NCI-H1436 treated with DMSO at 0.1 percent for 48 hours (cell line): ENCODE measurements around the gene CDYL2.
"Not testable (repeated sequence)": the region's sequence is repeated elsewhere in the genome, so short reads cannot be mapped to it uniquely, and the experiment has no call there.

Experiments
- DNase-seq: peaks from one replicate; lab custom pipeline; 2025; lab: John Stamatoyannopoulos, UW

CDYL2 gene

GRCh38 chr16:80743772-80744171, 60.6 kb downstream of the CDYL2 start:
- DNase-seq: no peak

DNA sequence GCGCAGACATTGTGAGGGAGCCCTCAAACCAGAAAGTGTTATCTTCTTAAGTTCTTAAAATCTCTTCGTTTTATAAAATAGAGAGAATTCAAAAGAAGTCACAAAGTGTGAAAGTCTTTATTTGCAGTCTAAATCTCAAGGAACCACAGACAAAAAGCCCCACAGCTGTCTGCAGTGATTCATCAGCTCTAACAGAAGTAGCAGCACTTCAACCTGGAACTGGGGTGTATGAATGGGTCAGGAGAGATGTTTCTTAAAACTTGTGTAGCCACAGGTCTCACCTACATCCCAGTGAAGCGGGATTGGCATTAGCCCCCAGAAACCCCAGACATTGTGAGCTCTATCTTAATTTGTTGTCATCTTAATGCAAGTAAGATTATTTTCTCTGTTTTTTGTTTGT, 61.1 kb downstream of the CDYL2 start:
- no peak for DNase-seq

- DNase-seq: no peak
Measured at GRCh38 chr16:80742331-80742730, 62.1 kb downstream of the CDYL2 start.

DNA sequence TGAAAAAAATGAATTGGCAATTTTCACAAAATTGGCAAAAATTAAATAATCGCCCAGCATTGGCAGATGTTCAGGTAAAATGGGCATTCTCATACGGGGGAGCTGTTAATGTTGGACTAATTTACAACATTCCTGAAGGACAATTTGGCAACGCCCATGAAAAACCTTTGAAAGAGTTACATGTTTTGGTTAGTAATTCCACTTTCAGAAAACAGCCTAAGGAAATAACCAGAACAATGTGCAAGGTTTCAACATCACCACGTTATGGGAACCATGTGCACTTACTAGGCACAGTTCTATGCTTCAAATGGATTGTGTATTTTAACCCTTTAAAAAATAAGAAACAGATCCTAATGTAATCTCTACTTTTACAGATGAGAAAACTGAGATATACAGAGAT, 62.7 kb downstream of the CDYL2 start:
- DNase-seq: no peak

- no peak for DNase-seq
Measured at GRCh38 chr16:80739523-80739922, 64.9 kb downstream of the CDYL2 start.

DNA sequence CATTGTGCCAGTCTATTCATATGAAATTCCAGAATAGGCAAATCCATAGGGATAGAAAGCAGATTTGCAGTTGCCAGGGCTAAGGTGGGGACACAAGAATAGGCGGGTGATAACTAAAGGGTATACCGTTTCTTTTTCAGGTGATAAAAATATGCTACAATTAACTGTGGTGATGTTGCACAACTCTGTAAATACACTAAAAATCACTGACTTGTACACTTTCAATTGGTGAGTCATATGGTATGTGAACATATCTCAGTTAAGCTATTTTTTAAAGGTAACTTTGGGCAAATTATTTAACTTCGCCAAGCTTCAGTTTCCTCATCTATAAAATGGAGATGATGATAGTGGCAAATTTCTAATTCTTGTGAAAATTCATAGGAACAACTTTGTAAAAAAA, 65.9 kb downstream of the CDYL2 start:
- no peak for DNase-seq

GRCh38 chr16:80735846-80736245, 68.6 kb downstream of the CDYL2 start:
- DNase-seq: no peak

- DNase-seq: no peak
Measured at GRCh38 chr16:80733407-80733806, 71.0 kb downstream of the CDYL2 start.

DNA sequence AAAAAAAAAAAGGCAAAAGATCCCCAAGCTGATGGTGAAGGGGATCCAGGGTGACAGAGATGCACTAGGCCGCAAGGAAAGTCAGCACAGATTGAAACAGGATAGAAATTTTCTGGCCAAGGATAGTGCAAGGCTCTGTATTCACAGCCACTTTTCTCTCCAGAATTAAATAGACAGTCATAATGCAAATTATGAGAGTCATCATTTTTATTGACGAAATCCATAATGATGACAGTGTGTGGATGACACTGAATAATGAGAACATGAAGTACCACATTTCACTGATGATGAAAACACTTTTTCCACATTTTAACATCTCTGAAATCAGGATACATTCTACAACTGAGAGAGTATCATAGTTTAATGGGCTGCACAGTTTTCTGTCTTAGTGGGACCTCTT, 72.5 kb downstream of the CDYL2 start:
- DNase-seq: no peak

DNA sequence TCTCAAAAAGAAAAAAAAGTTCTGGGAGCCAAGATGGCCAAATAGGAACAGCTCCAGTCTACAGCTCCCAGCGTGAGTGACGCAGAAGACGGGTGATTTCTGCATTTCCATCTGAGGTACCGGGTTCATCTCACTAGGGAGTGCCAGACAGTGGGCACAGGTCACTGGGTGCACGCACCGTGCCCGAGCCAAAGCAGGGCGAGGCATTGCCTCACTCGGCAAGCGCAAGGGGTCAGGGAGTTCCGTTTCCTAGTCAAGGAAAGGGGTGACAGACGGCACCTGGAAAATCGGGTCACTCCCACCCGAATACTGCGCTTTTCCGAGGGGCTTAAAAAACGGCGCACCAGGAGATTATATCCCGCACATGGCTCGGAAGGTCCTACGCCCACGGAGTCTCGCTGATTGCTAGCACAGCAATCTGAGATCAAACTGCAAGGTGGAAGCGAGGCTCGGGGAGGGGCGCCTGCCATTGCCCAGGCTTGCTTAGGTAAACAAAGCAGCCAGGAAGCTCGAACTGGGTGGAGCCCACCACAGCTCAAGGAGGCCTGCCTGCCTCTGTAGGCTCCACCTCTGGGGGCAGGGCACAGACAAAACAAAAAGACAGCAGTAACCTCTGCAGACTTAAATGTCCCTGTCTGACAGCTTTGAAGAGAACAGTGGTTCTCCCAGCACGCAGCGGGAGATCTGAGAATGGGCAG, 77.2 kb downstream of the CDYL2 start:
- DNase-seq: not testable (repeated sequence)

- no peak for DNase-seq
Measured at GRCh38 chr16:80725566-80726162, 78.7 kb downstream of the CDYL2 start.

- DNase-seq: no peak
Measured at GRCh38 chr16:80723981-80724380, 80.4 kb downstream of the CDYL2 start.

DNA sequence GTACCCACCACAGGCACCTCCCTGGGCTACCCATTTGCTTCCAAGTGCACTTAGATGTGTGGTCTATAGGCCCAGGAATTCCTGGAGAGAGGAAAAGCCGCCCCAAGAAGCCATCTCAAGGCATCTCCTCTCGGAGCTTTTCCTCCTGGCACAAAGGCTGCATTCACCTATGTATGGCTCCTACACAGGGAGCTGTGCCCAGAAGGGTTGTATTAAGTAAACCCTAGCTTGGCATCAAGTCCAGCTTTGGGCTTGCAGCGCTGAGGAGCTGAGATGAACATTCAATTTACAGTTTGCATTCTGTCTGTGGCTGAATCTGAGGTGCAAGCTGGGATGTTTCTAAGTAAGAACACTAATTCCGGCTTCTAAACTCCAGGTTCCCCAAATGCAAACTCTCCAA, 81.3 kb downstream of the CDYL2 start:
- DNase-seq: no peak

GRCh38 chr16:80720804-80721371, 83.5 kb downstream of the CDYL2 start:
- no peak for DNase-seq

DNA sequence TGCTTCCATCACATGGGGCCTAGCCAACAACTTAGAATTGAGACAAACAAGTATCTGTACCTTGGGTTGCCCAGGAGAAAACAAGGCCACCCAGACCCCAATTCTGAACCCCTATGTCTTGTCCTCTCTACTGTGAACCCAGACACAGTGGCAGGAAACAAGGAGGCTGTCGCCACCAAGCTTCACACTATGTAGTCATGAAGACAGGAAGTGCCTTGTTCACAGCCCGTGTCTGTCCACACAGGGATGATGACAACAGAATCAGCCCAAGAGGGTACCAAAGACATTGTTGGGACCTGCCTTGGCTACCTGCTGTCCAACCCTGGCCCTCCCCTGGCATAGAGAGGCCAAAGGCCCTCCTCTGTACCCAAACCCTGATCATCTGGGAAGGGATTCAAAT, 84.8 kb downstream of the CDYL2 start:
- no peak for DNase-seq

DNA sequence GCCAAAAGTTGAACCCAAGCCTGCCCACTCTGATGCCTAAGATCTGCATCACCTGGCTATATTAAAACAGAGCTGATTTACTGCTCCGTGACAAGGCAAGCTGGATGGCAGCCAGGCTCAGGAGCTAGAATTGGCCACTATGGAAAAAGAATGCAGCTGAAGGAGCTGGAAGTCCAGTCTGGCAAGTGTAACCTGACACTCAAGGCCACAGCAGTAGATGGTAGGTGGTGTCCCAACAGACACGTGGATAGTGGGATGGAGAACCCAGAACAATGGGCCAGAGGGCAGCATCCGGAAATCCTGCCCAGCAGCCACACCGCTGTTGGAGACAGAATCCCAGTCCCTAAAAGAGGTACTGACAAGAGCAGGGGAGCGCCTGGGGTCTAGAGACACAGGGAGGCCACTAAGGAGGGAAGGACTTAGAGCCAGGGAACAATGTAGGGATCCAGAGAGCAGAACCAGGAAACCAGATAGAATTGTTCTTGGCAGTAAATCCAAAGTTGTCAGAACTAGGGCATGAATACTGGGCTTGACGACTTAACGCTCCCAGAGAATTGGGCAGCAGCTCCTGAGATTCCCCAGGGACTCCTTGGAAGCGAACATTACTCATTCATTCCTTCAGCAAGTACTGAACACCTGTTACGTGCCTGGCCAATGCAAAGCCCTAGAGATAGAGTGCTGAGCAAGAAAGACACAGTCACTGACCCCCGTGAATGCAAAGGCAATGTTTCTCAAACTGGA, 85.7 kb downstream of the CDYL2 start:
- no peak for DNase-seq

DNA sequence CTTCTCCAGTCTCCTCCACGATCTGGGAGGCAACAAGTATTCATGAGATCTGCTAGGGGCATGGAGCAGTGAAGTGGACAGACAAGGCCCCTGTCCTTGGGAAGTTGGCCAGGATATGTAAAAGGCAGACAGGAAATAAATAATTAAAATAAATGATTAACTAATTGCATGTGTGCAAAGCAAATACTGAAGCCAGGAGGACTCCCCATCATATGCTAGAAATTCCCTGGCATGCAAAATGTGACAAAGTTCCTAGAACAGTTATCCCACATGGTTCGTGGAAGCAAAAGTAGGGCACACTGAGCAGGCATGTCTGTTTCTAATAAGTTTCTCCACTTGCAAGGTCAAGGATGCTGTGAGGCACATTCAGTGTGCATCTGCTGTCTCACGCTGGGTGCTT, 86.8 kb downstream of the CDYL2 start:
- no peak for DNase-seq

DNA sequence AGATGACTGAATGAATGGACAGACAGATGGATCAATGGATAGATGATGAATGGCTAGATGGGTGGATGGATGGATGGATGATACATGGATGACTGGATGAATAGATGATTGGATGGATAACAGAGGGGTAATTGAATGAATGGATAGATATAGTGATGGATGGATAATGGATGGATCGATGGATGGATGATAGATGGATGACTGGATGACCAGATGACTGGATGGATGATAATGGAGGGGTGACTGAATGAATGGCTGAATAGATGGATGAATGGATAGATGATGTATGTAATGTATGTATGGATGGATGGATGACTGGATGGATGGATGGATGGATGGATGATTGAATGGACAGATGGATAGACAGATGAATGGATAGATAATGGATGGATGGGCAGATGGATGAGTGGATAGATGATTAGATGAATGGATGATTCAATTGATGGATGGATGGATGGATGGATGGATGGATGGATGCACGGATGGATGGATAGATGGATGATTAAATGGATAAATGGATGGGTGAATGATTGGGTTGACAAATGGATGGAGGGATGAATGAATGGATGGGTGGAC, 87.7 kb downstream of the CDYL2 start:
- DNase-seq: no peak

DNA sequence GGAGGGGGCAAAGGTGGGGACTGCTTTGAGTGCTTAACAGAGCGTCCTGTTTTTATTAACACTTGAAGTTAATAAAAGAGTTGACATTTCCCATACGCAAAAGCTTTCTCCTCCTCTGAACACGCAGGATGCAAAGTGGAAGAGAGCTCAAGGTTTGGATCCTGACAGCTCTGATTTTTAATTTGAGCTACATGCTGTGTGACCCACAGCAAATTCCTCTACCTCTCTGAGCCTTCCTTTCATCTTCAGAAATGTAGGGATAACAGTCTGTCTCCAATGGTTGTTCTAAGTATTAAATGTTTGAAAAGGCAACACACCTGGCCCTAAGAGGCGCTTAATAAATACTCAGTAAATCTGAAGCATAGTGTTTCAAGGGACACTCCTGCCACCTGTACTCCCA, 93.0 kb downstream of the CDYL2 start:
- no peak for DNase-seq

DNA sequence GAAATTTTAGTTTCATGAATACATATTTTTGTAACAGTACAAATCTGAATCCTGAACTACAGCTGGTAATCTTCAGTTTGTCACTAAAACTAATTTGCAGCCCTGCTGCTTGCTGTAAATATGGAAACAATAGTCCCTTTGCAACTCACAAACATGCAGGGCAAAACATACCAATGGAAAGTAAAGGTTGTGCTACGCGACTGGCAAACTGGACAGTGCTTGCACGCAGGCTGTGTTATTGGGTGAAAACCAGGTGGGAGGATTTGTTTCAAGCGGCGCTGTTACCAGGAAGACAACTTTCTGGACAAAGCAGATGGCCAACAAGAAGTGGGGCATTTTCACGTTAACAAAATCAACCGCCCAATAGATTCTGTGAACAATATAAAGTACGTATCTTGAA, 93.5 kb downstream of the CDYL2 start:
- no peak for DNase-seq

DNA sequence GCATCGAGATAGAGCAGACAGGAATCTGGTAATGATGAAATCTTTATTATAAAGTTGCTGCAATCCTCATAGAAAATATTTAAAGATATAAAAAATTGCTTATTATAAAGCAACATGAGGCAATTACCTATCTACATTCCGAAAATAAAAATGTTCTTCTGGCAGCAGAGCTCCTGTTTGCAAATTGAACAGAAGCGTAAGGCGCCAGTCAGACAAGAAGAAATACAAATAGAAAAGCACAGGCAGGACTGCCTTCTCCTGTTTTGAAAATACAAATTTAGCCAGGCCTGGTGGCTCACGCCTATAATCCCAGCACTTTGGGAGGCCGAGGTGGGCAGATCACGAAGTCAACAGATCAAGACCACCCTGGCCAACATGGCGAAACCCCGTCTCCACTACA, 95.6 kb downstream of the CDYL2 start:
- DNase-seq: no peak

DNA sequence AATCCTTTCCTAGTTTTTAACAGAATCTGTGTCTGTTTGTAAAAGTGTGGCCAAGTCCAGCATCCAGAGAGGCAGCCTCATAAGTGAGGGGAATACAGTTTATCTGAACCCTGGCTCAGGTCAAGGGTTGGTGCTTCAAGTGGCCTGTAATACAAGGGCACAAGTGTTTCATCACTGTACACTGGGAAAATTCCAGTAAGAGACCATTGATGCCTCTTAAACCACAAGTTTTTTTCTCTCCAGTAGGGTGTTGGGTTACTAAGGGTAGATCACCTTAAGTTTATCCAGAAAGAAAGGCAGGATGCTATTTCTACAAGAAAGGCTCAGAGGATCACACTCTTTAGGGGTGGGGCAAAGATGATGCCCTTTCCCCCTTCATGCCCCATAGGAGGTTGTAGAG, 96.7 kb downstream of the CDYL2 start:
- DNase-seq: no peak

- DNase-seq: no peak
Measured at GRCh38 chr16:80705596-80705995, 98.8 kb downstream of the CDYL2 start.
